HuH-7 (cell line): ENCODE data around the gene PTPN13.
"Not testable (repeated sequence)": the region's sequence is repeated elsewhere in the genome, so short reads cannot be mapped to it uniquely, and the experiment has no call there.

Experiments used
- DNase-seq: peaks from one replicate; pipeline ENCODE4 v3.0.0; 2011; ENCODE audit warnings: low spot score

Gene PTPN13

DNA sequence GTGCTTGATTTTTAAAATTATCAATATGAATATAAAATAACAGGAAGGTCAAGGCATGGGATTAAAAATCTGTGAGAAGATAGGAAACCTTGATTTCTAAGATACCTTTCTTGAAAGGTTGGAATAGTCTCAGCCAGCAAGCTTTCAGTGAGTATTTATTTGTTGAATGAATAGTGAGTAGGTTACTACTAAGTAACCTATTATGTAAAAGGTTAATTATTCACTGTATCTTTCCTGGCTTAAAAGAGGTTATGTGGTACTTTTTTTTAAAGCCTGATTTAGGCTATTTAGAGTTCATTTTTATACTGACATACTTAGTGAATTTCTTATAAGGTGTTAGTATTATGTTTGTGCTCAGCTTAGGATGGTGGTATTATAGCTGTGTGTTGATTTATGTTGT lies 123.5 kb downstream of the PTPN13 start:
- DNase-seq: no peak

DNA sequence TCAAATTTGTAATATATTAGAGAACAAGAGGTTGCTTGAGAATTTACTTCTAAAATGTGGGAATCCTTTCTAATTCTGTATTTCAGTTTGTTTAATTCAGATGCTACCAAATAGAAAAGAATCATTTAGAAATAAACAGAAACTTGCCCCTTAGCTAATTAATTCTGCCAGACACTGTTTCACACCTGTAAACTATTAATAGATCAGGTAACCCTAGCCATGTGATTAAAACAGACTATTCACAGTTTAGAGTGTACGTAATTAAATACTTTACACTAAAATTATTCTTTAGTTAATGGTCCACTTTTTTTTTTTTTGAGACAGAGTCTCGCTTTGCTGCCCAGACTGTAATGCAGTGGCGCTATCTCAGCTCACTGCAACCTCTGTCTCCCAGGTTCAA lies 124.0 kb downstream of the PTPN13 start:
- no peak for DNase-seq

DNA sequence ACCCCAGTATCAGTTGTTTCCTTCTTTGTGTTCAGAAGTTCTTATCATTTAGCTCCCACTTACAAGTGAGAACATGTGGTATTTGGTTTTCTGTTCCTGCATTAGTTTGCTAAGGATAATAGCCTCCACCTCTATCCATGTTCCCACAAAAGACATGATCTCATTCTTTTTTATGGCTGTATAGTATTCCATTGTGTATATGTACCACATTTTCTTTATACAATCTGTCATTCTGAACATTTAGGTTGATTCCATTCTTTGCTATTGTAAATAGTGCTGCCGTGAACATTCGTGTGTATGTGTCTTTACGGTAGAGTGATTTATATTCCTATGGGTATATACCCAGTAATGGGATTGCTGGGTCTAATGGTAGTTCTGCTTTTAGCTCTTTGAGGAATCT lies 125.0 kb downstream of the PTPN13 start:
- not testable (repeated sequence) for DNase-seq

- DNase-seq: no peak
Measured at GRCh38 chr4:86720508-86721068, 126.5 kb downstream of the PTPN13 start.

GRCh38 chr4:86721412-86721811 lies 127.3 kb downstream of the PTPN13 start:
- DNase-seq: no peak

DNA sequence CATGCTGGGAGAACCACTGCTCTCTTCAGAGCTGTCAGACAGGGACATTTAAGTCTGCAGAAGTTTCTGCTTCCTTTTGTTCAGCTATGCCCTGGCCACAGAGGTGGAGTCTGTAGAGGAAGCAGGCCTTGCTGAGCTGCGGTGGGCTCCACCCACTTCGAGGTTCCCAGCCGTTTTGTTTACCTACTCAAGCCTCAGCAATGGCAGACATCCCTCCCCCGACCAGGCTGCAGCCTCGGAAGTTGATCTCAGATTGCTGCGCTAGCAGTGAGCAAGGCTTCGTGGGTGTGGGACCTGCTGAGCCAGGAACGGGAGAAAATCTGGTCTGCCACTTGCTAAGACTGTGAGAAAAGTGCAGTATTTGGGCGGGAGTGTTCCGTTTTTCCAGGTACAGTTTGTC lies 136.2 kb downstream of the PTPN13 start:
- no peak for DNase-seq

DNA sequence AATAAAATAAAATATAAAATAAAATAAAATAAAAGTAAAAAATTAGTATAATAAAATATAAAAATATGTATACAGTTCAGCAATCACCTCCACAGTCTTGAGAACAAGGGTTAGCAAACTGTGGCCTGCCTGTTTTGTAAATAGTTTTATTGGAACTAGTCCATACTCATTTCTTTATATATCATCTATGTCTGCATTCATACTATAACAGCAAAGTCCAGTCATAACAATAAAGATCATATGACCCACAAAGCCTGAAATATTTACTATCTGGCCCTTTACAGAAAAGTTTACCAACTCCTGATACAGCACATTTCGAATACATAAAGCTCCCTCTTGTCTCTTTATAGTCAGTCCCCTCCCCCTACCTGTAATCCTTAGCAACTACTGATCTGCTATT lies 143.1 kb downstream of the PTPN13 start:
- DNase-seq: no peak

- DNase-seq: no peak
Measured at GRCh38 chr4:86741846-86742245, 147.7 kb downstream of the PTPN13 start.

GRCh38 chr4:86744570-86744969 lies 150.5 kb downstream of the PTPN13 start:
- DNase-seq: no peak

- DNase-seq: no peak
Measured at GRCh38 chr4:86749121-86749520, 155.0 kb downstream of the PTPN13 start.

GRCh38 chr4:86755388-86755787 lies 161.3 kb downstream of the PTPN13 start:
- DNase-seq: no peak

GRCh38 chr4:86757468-86757867 lies 163.4 kb downstream of the PTPN13 start:
- DNase-seq: no peak

DNA sequence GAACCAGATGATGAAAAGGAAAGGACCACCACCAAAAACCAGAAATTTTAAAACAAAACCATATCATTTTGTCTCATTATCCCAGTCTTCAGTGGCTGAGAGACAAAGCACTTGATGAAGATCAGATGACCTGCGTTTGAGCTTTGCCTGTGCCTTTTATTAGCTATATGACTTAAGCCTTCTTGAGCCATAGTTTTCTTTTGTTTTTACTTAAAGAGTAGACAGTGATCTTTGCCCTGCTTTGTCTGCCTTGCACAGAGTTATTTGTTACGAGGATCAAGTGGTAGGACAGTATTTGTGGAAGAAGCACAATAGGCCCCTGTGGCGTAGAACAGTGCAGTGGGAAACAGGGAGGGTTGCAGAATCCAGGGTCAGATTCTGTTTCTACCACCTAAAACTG lies 165.2 kb downstream of the PTPN13 start:
- no peak for DNase-seq

- no peak for DNase-seq
Measured at GRCh38 chr4:86762649-86763048, 168.5 kb downstream of the PTPN13 start.

GRCh38 chr4:86769794-86770193 lies 175.7 kb downstream of the PTPN13 start:
- DNase-seq: no peak

DNA sequence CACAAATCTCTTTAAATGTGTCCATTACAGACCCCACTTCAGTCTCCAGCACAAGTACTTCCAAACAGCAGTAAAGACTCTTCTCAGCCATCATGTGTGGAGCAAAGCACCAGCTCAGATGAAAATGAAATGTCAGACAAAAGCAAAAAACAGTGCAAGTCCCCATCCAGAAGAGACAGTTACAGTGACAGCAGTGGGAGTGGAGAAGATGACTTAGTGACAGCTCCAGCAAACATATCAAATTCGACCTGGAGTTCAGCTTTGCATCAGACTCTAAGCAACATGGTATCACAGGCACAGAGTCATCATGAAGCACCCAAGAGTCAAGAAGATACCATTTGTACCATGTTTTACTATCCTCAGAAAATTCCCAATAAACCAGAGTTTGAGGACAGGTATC lies 177.0 kb downstream of the PTPN13 start:
- DNase-seq: no peak

DNA sequence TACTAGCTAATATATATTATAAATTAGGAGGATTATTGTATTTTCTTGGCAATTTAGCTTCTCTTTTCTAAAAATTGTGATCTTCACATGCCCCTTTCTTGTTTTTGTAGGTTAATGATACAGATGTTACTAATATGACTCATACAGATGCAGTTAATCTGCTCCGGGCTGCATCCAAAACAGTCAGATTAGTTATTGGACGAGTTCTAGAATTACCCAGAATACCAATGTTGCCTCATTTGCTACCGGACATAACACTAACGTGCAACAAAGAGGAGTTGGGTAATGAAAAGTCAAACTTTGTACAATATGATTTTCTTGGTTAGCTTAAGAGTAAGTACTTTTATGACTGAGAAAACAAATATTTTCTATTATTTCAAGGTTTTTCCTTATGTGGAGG lies 180.9 kb downstream of the PTPN13 start:
- no peak for DNase-seq

- no peak for DNase-seq
Measured at GRCh38 chr4:86778175-86778574, 184.1 kb downstream of the PTPN13 start.

GRCh38 chr4:86788826-86789225 lies 194.7 kb downstream of the PTPN13 start:
- DNase-seq: no peak

DNA sequence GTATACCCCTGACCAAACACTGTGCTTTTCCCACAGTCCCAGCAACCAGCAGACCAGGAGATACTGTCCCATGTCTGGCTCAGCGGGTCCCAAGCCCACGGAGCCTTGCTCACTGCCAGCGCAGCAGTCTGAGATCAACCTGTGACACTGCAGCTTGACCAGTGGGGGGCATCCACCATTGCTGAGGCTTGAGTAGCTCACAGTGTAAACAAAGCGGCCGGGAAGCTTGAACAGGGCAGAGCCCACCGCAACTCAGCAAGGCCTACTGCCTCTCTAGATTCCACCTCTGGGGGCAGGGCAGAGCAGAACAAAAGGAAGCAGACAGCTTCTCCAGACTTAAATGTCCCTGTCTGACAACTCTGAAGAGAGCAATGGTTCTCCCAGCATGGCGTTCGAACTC lies 197.0 kb downstream of the PTPN13 start:
- peak; percentile 4 for DNase-seq

GRCh38 chr4:86809809-86810208 lies 215.7 kb downstream of the PTPN13 start:
- no peak for DNase-seq

DNA sequence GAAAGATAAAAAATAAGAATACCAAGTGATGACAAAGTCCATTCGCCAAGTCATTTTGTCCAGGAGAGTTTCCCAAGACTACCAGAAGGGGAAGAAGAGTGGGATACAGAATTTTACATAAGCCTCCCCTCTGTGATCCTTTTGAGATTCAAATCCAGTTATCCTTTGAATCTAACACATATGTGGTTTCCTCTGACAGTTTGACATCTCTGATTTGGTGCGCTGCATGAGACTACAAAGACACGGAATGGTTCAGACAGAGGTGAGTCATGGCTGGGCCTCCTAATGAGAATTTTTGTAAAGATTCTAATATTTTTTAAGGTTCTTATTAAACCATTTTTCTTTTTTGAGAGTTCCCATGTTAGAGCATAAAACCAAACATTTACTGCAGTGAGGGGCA lies 216.7 kb downstream of the PTPN13 start:
- DNase-seq: no peak

- no peak for DNase-seq
Measured at GRCh38 chr4:86815653-86816052, 221.5 kb downstream of the PTPN13 start.

DNA sequence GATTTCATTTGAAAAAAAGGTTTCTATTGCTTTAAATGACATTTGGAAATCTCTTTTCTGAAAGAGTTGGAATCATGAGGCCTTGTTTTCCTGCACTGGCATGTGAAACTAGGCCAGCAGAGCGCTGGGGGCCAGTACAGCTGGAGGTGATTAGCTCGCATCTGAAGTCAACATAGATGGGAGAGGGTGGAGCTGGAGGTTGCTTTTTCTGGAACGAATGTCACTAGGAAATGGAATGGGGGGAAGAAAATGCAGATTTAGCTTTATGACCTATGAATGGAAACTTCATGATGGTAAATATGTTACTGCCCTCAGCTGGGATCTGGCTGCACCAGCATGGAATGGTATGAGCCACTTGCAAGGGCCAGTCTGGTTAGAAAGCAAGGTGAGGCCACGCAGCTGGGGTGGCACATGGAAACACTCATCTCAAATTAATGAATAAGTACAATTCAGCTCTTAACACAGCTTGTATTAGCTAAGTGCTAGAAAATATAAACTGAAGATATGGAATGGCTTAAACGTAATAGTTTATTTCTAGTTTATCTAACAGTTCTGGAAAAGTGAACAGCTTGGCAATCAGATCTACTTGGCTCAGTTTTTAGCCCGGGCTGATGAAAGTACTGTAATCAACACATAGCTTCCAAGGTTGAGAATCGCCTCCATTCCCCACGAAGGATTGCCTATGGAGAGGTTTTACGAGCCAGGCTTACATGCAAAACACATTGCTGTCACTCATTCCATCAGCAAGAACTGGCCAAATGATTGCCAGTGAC lies 222.6 kb downstream of the PTPN13 start:
- no peak for DNase-seq
